H4 (cell line): Measurements from ENCODE around the gene TNS4. TPM values are rescaled to one million over a fixed set of nuclear protein-coding genes. Genes with fewer than 3 reads are reported as not detected.
"Not testable (repeated sequence)": the region's sequence is repeated elsewhere in the genome, so short reads cannot be mapped to it uniquely, and the experiment has no call there.

Experiments used
- DNase-seq: peaks from one replicate; pipeline ENCODE4 v3.0.0-alpha.2; 2015; ENCODE audit warnings: low spot score
- total RNA-seq: library from RNA; depleted of rRNA; stranded (reverse); fragments of >200 nt; shearing (Covaris generic); gene quantifications from 2 replicates; pipeline ENCODE4 v1.2.3, GENCODE V29; 2014; rRNA removed

Gene TNS4
- total RNA-seq, result not detected in 2 replicates

- DNase-seq, result no peak
Measured at GRCh38 chr17:40501499-40501911, at the start of gene TNS4. Gene TNS4 (minus strand): TSS chr17:40501623. CDS start chr17:40496425, 5,198 bp downstream.

- DNase-seq, result peak; percentile 43
Measured at GRCh38 chr17:40550608-40551007, 49.2 kb upstream of the TNS4 start.

GRCh38 chr17:40548982-40549685, 47.7 kb upstream of the TNS4 start:
- peak; percentile 79 for DNase-seq

GRCh38 chr17:40548491-40548981, 47.1 kb upstream of the TNS4 start:
- no peak for DNase-seq

GRCh38 chr17:40547785-40548478, 46.5 kb upstream of the TNS4 start:
- DNase-seq, result no peak

- peak; percentile 57 for DNase-seq
Measured at GRCh38 chr17:40547079-40547784, 45.8 kb upstream of the TNS4 start.

GRCh38 chr17:40546497-40546896, 45.1 kb upstream of the TNS4 start:
- not testable (repeated sequence) for DNase-seq

- no peak for DNase-seq
Measured at GRCh38 chr17:40545660-40546059, 44.2 kb upstream of the TNS4 start.

- DNase-seq, result no peak
Measured at GRCh38 chr17:40542558-40543411, 41.4 kb upstream of the TNS4 start.

- DNase-seq, result no peak
Measured at GRCh38 chr17:40541873-40542557, 40.6 kb upstream of the TNS4 start.

GRCh38 chr17:40541060-40541872, 39.8 kb upstream of the TNS4 start:
- DNase-seq, result no peak

GRCh38 chr17:40540448-40540847, 39.0 kb upstream of the TNS4 start:
- DNase-seq, result no peak

- DNase-seq, result no peak
Measured at GRCh38 chr17:40539711-40540411, 38.4 kb upstream of the TNS4 start.

GRCh38 chr17:40538936-40539705, 37.7 kb upstream of the TNS4 start:
- no peak for DNase-seq

- DNase-seq, result no peak
Measured at GRCh38 chr17:40538019-40538935, 36.9 kb upstream of the TNS4 start.

- DNase-seq, result peak; percentile 74
Measured at GRCh38 chr17:40536295-40537171, 35.1 kb upstream of the TNS4 start.

GRCh38 chr17:40535924-40536294, 34.5 kb upstream of the TNS4 start:
- DNase-seq, result no peak
